Measurements from ENCODE around the gene CD47.

The CD47 gene

GRCh38 chr3:108090701-108091497 lies at the start of gene CD47:
Gene CD47, minus strand, starts transcription at chr3:108091031. Its CDS starts 123 bp downstream, at chr3:108090908.
- peak; percentile 93 for DNase-seq

DNA sequence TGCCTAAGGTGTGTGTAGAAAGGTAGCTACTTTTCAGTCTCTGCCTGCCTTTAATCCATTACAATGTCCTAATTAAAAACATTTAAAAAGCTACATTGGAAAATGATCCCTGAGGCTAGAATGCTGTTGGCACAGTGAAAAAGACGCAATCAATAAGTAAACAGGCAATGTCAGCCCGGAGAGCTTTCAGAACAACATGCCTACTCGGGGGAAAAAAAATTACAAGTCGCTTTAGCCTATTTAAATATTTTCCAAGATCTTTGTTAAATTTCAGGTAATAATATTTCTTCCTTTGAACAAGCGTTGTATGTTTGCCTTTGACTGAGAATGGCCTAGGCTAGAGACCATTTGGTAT lies 46.6 kb upstream of the CD47 start:
- no peak for DNase-seq

DNA sequence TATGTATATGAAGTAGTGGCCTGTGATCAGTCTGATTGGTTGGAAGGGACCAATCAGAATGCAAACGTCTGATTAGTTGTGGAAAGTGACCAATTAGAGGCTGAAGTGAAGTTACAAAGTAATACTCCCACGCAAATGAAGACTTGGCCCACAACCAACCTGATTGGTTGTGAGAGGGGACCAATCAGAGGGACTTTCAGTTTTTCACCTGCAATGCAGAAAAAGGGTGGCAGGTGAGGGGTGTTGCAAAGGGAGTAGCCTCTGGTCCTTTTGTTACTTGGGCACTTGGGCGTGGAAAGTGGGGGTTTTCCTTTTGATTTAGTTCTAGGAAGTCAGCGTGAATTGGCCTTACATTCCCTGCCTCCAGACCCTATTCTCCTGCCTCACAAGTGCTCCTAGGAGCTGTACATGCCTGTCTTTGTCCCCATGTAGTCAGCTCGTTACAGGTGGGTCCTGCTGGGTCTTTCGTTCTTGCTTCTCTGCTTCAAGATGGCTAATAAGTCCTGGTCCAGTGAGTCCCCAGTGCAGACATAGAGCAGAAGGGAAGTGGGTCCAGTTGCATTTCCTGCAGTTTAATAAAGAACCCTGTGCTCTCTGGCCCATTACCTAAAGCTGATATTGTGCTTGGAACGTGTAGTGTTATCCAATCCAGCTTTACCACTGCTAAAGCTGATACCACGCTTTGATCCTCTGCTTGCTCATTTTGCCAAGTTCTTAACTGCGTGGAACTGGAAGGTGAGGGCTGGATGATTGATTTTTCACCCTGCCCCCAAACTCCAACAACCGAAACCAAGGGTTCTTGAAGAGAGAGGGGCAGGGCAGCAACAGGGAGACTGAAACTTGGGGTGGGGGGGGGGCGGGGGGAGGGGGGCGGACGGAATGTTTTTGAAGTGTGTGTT lies 46.0 kb upstream of the CD47 start:
- DNase-seq: no peak

DNA sequence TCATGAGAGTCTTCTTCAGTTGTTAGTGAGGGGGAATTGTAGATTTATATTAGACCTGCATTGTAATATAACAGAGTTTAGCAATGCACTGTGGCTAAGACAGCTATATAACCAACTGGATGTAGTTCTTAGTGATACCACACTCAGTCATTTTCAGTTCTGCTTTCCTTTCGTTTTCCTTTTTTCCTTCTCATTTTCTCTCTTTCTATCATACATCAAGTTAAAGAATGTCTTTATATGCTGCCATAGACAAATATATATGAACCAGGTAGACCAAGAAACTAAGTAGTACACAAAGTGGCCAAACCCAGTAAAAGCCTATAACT lies 43.7 kb upstream of the CD47 start:
- DNase-seq: no peak

GRCh38 chr3:108133858-108134554 lies 43.2 kb upstream of the CD47 start:
- no peak for DNase-seq

DNA sequence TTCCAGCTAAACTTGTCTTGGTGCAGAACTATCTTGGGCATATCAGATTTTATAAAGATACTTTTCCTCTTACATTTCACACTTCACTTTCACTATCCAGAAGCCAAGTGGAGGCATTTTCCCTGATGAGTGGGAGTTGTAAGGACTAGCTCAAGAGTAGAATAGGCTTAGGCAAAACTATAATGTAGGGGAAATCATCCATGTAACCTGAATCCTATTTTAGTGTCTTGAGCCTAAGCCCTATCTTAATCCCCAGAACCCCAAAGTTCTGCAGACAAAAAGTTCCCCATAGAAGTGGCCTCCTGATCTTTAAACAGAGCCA lies 42.2 kb upstream of the CD47 start:
- DNase-seq: no peak

- no peak for DNase-seq
These were observed 40.8 kb upstream of the CD47 start for GRCh38 chr3:108131475-108132134.

- DNase-seq: no peak
These were observed 40.1 kb upstream of the CD47 start for GRCh38 chr3:108130701-108131474.

GRCh38 chr3:108130236-108130635 lies 39.4 kb upstream of the CD47 start:
- no peak for DNase-seq

- peak; percentile 45 for DNase-seq
These were observed 36.6 kb upstream of the CD47 start for GRCh38 chr3:108127301-108127988.

DNA sequence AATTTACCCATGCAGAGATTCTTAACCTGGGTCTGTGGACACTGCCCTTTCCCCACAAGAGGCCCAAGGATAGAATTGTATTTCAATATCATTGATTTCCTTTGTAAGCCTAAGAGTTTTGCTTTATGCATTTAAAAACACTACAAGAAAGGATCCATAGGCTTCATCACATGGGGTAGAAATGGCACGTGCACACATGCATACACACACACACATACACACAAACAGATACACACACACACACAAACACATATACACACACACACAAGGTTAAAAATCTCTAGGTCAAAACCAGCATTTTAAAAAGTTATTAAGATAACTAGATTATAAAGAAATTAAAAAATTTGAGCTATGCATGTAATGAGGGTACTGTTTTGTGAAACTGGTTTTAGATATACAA lies 35.5 kb upstream of the CD47 start:
- DNase-seq: no peak

GRCh38 chr3:108125550-108126071 lies 34.8 kb upstream of the CD47 start:
- DNase-seq: peak; percentile 53

- DNase-seq: no peak
These were observed 34.3 kb upstream of the CD47 start for GRCh38 chr3:108125153-108125543.

GRCh38 chr3:108124337-108125152 lies 33.7 kb upstream of the CD47 start:
- DNase-seq: peak; percentile 67

- no peak for DNase-seq
These were observed 32.5 kb upstream of the CD47 start for GRCh38 chr3:108123326-108123725.

DNA sequence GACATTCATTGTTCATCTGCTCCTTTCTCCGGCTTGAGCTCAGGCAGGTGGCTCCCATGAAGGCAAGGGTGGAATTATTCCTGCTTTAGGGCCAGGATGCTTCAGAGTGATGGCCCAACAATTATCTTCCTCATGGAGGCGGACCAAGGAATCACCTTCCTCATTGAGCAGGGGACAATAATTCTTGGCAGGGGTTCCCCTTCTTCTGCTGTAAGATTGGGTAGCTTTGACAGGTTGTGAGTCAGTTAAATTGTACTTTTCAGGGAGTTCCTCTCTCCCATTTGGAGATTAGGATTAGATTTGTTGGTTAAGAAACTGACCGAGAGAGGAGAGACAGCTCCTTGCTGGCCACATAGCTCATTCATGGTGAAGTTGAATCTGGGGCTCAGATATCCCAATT lies 31.4 kb upstream of the CD47 start:
- DNase-seq: no peak

DNA sequence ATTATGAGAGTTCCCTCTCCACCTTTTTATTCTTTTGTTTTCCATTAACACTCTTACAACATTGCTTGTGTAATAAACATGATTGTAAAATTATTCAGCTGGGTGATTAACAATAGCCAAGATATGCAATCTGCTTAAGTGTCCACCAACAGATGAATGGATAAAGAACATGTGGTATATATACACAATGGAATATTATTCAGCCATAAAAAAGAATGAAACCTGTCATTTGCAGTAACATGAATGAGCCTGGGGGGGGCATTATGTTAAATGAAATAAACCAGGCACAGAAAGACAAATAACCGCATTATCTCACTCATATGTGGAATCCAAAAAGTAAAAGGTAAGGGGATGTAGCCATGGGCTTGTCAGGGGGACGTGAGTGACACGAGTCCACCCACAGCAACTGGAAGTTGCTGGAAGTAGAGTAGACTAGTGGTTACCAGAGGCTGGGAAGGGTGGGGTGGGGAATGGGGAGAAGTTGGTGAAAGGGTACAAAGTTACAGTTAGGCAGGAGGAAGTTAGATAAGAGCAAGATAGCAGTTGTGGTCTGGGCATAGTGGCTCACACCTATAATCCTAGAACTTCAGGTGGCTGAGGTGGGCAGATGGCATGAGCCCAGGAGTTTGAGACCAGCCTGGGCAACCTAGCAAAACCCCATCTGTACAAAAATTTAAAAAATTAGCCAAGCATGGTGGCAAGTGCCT lies 28.7 kb upstream of the CD47 start:
- DNase-seq: no peak

DNA sequence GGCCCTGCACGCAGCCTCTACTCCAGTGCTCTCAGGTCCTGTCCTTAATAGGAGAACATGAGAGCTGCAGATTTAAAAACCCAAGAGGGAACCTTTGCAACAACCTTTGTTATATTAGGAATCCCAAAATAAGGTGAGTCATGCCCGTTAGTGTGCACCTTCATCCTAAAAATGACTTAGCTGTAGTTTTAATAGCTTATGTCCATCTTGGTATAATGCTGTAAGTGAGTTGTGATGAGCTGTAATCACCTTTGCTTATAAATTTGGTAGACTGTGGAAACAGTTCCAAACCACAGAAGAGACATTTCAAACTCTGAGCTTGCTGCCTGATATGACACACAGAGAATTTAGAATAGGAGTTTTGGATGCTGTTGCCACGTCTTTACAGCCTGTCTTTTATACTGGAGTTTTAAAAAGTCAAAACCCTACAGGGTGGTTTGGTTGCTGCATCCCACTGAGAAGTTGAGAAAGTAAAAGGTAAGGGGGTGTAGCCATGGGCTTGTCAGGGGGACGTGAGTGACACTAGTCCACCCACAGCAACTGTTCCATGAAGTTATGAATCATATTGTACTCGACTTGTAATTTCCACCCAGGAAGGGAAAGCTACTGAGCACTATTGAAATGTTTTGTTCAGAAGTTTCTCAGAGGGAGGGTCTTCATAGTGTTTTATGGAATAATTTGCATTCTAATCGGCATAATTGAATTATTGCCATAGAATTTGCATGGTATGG lies 27.4 kb upstream of the CD47 start:
- peak; percentile 23 for DNase-seq

- DNase-seq: no peak
These were observed 26.5 kb upstream of the CD47 start for GRCh38 chr3:108117241-108117775.
